HG03354 (cell line): ENCODE results near the gene SIVA1.

Experiments
- ATAC-seq: cut with Tn5 transposase; IDR thresholded peaks from one replicate; pipeline ENCODE4 v1.9.1; 2021; ENCODE audit warnings: mild to moderate bottlenecking; ENCODE audit not compliant: unreplicated experiment, poor library complexity, severe bottlenecking

Gene SIVA1

DNA sequence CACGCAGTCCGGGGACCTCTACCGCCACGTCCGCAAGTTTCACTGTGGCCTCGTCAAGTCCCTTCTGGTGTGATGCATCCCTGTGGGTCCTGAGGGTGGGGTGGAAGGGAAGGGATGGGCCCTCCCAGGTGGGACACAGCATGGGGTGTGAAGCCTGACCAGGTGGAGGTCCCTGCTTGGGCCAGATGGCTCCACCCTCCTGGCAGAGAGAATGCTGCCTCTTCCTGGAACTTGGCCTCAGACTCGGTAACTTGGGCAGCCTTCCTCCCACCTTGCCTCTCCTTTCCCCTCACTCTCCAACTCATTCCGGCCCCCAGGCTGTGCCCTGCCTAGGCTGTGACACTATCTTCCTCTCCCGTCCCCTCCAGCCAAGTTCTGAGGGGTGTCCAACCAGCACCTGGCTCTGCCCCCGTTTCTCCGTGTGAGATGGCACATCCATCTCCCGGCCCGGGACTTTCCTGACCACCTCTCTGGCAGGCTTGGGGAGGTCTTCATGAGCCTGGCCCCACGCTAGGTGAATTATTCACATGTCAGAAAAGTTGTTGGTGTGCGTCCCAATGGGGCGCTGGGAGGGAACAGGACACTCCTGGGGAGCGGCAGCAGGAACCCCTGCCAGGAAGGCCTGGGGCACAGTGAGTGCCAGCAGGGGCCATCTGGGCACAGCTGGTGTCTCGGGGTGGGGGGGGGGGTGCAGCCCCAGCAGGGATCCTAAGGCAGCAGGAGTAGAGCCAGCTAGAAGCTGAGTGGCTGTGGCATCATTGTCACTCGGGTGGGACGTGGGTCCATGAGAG lies 49.6 kb downstream of the SIVA1 start:
- no peak for ATAC-seq

DNA sequence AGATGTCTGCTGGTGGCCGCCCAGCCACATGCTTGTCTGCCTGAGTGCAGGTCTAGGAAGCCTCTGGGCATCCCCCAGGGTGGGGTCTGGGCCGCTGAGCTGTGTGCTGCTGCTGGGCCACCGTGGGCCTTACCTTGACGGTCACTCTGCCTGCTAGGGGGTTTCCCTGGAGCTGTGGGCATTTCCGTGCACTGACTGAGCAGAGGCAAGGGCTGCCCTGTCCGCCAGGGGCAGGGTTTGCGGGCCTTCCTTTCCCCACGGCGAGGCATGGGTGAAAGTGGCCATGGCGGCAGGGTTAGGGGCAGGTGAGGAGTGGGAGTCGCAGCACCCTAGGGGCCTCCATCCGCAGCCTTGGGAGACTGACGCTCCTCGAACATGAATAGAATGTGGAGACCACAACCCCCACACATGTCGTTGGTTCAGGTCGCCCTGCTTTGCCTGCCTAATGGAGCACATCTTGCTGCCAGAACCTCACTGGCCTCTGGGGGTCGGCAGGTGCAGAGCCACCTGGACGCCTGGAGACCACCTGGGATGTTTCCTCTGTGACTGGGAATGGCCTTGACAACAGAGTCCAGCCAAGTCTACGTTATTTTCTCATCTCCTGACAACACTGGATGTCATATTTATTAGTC lies 50.4 kb downstream of the SIVA1 start:
- no peak for ATAC-seq

DNA sequence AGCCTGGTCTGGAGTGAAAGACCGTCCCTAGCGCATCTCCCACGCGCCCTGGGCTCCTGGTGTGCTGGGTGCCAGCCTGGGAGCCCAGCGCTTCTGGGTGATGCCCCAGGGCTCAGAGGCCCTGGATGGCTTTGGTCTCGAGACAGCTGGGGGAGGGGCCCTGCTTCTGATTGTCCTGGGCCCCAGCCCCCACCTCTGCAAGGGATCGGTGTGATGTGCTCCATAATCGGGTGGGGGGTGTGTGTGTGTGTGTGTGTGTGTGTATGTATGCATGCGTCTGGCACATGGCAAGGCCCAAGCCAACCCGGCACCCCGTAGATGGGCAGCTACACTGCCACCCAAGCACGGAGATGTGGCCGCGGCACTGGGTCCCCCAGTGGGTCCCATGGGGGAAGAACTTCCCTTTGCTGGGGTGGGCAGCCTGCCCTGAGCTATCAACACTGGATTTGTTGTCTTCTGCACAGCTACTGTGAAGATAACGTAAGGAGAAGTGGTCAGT lies 51.0 kb downstream of the SIVA1 start:
- ATAC-seq = no peak

DNA sequence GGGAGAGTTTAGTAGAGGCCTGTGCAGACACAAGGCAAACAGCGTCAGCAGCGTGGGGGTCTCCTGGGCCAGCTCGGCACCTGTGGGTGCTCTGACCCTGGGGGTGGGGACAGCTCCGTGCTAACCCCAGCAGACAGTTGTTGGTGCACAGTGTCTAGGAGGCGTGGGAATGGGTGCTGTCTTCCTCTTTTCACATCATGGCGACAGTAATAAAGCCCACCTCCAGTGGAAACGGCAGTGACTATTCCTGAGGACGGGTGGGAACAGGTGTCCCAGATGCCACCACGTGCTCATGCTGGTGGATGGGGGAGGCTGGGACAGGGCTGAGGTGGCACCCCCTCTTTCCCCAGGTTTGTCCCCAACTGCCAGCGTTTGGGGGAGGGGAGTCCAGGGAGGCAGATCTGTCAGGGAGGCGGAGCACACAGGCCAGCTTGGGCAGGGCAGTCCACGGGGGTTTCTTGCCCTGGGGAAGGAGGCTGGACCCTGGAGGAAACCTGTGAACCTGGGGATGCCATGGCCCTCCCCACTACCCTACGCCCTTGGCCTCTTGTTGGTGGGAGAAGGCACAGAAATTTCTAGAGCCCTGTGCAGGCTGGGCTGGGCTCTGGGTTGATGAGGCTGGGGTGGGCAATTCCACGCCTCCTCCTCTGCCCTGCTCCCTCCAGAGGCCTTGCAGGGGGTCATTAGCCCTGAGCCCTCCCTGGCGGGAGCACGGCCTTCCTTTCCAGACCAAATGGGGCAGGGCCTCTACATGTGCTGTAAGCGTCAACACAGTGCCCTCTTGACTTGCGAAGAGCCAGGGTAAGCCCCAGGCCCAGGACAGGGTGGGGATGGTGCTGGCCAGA lies 51.8 kb downstream of the SIVA1 start:
- ATAC-seq = no peak

DNA sequence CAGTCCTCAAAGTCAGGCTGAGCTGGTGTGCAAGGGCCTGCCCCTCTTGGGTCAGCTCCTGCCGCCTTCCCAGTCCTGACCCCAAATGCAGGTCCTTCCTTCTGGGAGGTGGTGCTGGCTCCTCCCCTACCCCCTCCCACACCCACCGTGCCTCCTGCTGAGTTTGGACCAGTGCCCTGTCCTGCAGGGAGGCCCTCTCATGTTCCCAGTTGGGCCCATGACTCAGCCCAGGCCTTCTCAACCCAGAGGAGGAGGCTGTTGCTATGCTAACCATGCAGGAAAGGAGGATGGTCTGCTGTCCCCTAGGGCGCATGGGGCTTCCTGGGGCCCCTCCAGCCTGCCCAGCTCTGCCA lies 52.4 kb downstream of the SIVA1 start:
- ATAC-seq = no peak

DNA sequence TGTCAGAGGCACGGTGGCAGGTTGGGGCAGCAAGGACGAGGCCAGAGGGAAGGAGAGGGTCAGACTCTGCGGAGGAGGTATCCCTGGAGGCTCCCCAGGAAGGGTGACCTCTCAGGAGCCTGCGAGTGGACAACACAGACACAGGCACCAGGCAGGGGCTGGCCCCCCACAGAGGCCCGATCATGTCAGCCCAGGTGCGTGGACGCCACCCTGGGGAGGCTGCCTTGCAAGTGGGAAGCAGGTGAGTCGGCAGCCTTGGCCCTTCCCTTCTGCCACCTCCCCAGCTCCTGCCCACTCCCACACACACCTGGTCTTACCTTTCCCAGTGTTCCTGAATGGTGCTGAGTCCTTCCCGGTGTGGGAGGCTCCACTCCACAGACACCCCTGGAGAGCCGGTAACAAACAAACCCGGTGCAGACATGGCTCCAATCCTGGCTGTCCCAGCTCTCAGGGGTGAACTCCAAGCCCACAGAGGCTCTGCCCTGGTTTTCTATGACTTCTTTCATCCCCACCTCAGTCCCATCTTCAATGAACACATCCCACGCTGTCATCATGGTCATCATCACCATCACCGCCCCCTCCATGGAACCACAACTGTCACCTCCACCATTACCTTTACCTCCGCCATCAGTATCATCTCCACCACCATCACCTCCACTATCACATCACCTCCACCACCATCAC lies 53.1 kb downstream of the SIVA1 start:
- ATAC-seq = no peak

DNA sequence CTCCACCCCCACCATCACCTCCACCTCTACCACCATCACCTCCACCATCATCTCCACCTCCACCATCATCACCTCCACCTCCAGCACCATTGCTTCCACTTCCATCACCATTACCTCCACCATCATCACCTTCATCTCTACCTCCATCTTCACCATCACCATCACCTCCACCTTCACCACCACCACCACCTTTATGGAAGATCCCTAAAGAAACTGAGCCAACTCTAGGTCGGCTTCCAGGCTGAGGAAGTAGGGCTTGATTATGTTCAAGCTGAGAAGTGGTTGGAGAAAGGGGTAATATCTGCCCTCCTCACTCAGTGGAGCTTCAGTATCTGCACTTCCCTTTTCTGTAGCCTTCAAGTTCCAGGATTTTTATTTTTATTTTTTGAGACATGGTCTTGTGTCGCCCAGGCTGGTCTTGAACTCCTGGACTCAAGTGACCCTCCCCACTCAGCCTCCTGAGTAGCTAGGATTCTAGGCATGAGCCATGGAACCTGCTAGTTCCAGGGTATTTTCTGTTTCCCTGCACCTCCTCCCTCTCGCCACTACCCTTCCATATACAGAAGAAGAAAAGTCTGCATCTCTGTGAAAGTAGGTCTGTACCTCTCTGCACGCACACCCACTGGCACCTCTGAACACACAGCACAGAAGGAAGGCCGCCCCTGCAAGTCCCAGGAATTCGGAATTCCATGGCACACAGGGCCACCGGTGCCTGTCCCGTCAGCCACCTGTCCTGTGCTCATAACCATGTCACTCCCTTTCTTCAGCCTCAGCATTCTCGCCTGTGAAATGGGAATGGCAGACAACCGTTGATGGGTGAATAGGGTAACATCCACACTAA lies 53.9 kb downstream of the SIVA1 start:
- ATAC-seq = no peak

DNA sequence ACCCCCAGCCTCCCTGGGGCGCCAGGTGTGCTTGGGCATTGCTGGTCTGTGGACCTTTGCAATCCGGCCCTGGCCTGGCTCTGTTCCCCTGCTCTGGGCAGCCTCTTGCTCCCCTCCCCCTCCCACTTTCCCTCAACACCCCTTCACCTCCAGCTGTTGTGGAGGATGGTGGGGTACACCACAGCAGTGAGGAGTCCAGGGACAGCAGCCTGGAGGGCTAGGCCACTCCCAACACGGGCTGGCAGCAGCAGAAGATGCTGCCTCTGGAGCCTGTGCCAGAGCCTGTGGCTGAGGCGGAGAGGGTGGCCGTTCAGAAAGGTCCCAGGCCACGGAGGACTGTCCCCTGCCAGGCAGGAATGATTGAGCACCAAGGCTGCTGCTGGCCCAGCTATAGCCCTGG lies 55.5 kb downstream of the SIVA1 start:
- no peak for ATAC-seq
